HG03175 (cell line): ENCODE measurements around the gene RBM42.

ENCODE experiments used
- ATAC-seq: cut with Tn5 transposase; IDR thresholded peaks from one replicate; pipeline ENCODE4 v1.9.1; 2021; ENCODE audit warnings: mild to moderate bottlenecking, moderate library complexity; ENCODE audit not compliant: unreplicated experiment

The RBM42 gene

GRCh38 chr19:35619290-35619923, 9.4 kb upstream of the RBM42 start:
- no peak for ATAC-seq

- ATAC-seq, result no peak
Measured at GRCh38 chr19:35620001-35620400, 8.8 kb upstream of the RBM42 start.

- no peak for ATAC-seq
Measured at GRCh38 chr19:35621708-35622107, 7.1 kb upstream of the RBM42 start.

GRCh38 chr19:35622750-35623149, 6.1 kb upstream of the RBM42 start:
- no peak for ATAC-seq

GRCh38 chr19:35623327-35624010, 5.4 kb upstream of the RBM42 start:
- no peak for ATAC-seq

GRCh38 chr19:35628264-35628564, 622 bp upstream of the RBM42 start:
- no peak for ATAC-seq

GRCh38 chr19:35629332-35629633, 447 bp downstream of the RBM42 start:
- no peak for ATAC-seq

- no peak for ATAC-seq
Measured at GRCh38 chr19:35633727-35634440, 5.0 kb downstream of the RBM42 start.

- ATAC-seq, result no peak
Measured at GRCh38 chr19:35636651-35637050, 7.8 kb downstream of the RBM42 start.

- no peak for ATAC-seq
Measured at GRCh38 chr19:35637165-35637564, 8.3 kb downstream of the RBM42 start.

GRCh38 chr19:35639321-35639639, 10.4 kb downstream of the RBM42 start:
- ATAC-seq, result no peak

- no peak for ATAC-seq
Measured at GRCh38 chr19:35639863-35640262, 11.0 kb downstream of the RBM42 start.

- ATAC-seq, result no peak
Measured at GRCh38 chr19:35641515-35642151, 12.8 kb downstream of the RBM42 start, which contains the start of gene ETV2. ETV2 (plus strand) TSS chr19:35641745; CDS start chr19:35642461, 716 bp downstream.

GRCh38 chr19:35642312-35642711, 13.5 kb downstream of the RBM42 start:
- ATAC-seq, result no peak

GRCh38 chr19:35642798-35643254, 14.0 kb downstream of the RBM42 start:
- no peak for ATAC-seq

- ATAC-seq, result peak; percentile 47
Measured at GRCh38 chr19:35643255-35644205, 14.7 kb downstream of the RBM42 start.

GRCh38 chr19:35644206-35644986, 15.6 kb downstream of the RBM42 start:
- peak; percentile 63 for ATAC-seq

GRCh38 chr19:35644987-35645679, 16.3 kb downstream of the RBM42 start:
- ATAC-seq, result no peak
